H9 (cell line): ENCODE results near the gene ALX3. TPM values are rescaled to one million over a fixed set of nuclear protein-coding genes. Genes with fewer than 3 reads are reported as not detected.
A peak's percentile ranks its signal among the peaks of the same experiment; 100 is the strongest.

Experiments
- DNase-seq: peaks from one replicate; pipeline ENCODE4 v3.0.0-alpha.2; 2017
- H2AFZ ChIP-seq: one replicate; pipeline ENCODE4 v1.6.1; 2013; ENCODE audit warnings: mild to moderate bottlenecking, low read length, control low read depth, moderate library complexity
- H2AK5ac ChIP-seq: 2 replicates; pipeline ENCODE4 v1.6.1; 2013; ENCODE audit warnings: low read length, control low read depth, mixed read lengths; ENCODE audit not compliant: insufficient read length
- H2BK120ac ChIP-seq: one replicate; pipeline ENCODE4 v1.6.1; 2013; ENCODE audit warnings: low read depth, mild to moderate bottlenecking, low read length, control low read depth, inconsistent platforms; ENCODE audit not compliant: poor library complexity, severe bottlenecking
- H2BK12ac ChIP-seq: 2 replicates; pipeline ENCODE4 v1.6.1; 2013; ENCODE audit warnings: low read length, control low read depth, mixed read lengths, low read depth; ENCODE audit not compliant: insufficient read length
- H2BK15ac ChIP-seq: 2 replicates; pipeline ENCODE4 v1.6.1; 2013; ENCODE audit warnings: low read depth, low read length, control low read depth
- H2BK20ac ChIP-seq: one replicate; pipeline ENCODE4 v1.6.1; 2013; ENCODE audit warnings: low read depth, mild to moderate bottlenecking, low read length, control low read depth, inconsistent platforms; ENCODE audit not compliant: poor library complexity, severe bottlenecking
- H2BK5ac ChIP-seq: 2 replicates; pipeline ENCODE4 v1.6.1; 2013; ENCODE audit warnings: low read length, control low read depth, mixed read lengths; ENCODE audit not compliant: insufficient read length
- H3K14ac ChIP-seq: 2 replicates; pipeline ENCODE4 v1.6.1; 2013; ENCODE audit warnings: low read length, control low read depth; ENCODE audit not compliant: insufficient read depth
- H3K18ac ChIP-seq: 2 replicates; pipeline ENCODE4 v1.6.1; 2013; ENCODE audit warnings: low read depth, mild to moderate bottlenecking, mixed read lengths, low read length, control low read depth; ENCODE audit not compliant: insufficient read length
- H3K23ac ChIP-seq: 2 replicates; pipeline ENCODE4 v1.6.1; 2013; ENCODE audit warnings: low read length, control low read depth, mixed read lengths, low read depth; ENCODE audit not compliant: insufficient read length
- H3K23me2 ChIP-seq: 2 replicates; pipeline ENCODE4 v1.6.1; 2013; ENCODE audit warnings: low read depth, mild to moderate bottlenecking, mixed read lengths, low read length, control low read depth; ENCODE audit not compliant: insufficient read length, poor library complexity, severe bottlenecking
- H3K27ac ChIP-seq: 2 replicates; pipeline ENCODE4 v1.5.1; 2013; ENCODE audit warnings: low read length, control low read depth, mixed read lengths, low read depth; ENCODE audit not compliant: insufficient read length
- H3K27me3 ChIP-seq: 2 replicates; pipeline ENCODE4 v1.6.1; 2013; ENCODE audit warnings: low read length, control low read depth, inconsistent platforms; ENCODE audit not compliant: insufficient read depth
- H3K4ac ChIP-seq: 2 replicates; pipeline ENCODE4 v1.6.1; 2013; ENCODE audit warnings: low read depth, mild to moderate bottlenecking, control low read depth, inconsistent platforms, low read length, moderate library complexity
- H3K4me1 ChIP-seq: 2 replicates; pipeline ENCODE4 v1.6.1; 2013; ENCODE audit warnings: low read length, control low read depth, inconsistent platforms; ENCODE audit not compliant: insufficient read depth
- H3K4me2 ChIP-seq: 2 replicates; pipeline ENCODE4 v1.6.1; 2013; ENCODE audit warnings: low read length, control low read depth, mixed read lengths; ENCODE audit not compliant: insufficient read length, insufficient read depth
- H3K56ac ChIP-seq: 2 replicates; pipeline ENCODE4 v1.6.1; 2013; ENCODE audit warnings: low read depth, mild to moderate bottlenecking, mixed read lengths, low read length, control low read depth; ENCODE audit not compliant: insufficient read length
- H3K79me1 ChIP-seq: 2 replicates; pipeline ENCODE4 v1.6.1; 2013; ENCODE audit warnings: low read depth, mild to moderate bottlenecking, moderate library complexity, low read length, control low read depth, inconsistent platforms; ENCODE audit not compliant: insufficient read depth, poor library complexity, severe bottlenecking
- H3K79me2 ChIP-seq: 2 replicates; pipeline ENCODE4 v1.6.1; 2013; ENCODE audit warnings: low read length, control low read depth, inconsistent platforms; ENCODE audit not compliant: insufficient read depth
- H3K9ac ChIP-seq: 2 replicates; pipeline ENCODE4 v1.6.1; 2013; ENCODE audit warnings: low read length, control low read depth, mixed read lengths; ENCODE audit not compliant: insufficient read length; ENCODE audit errors: extremely low read depth
- H3K9me3 ChIP-seq: one replicate; pipeline ENCODE4 v1.6.1; 2013; ENCODE audit warnings: low read depth, low read length, inconsistent platforms; ENCODE audit not compliant: control insufficient read depth
- H3T11ph ChIP-seq: one replicate; pipeline ENCODE4 v1.6.1; 2013; ENCODE audit warnings: mild to moderate bottlenecking, low read length, control low read depth, inconsistent platforms
- H4K20me1 ChIP-seq: one replicate; pipeline ENCODE4 v1.6.1; 2013; ENCODE audit not compliant: control insufficient read depth, insufficient read length, insufficient read depth
- H4K5ac ChIP-seq: 2 replicates; pipeline ENCODE4 v1.6.1; 2013; ENCODE audit warnings: low read depth, mild to moderate bottlenecking, mixed read lengths, low read length, control low read depth; ENCODE audit not compliant: insufficient read length
- H4K8ac ChIP-seq: replicated peaks from 2 replicates; pipeline ENCODE4 v1.6.1; 2013; ENCODE audit warnings: low read length, control low read depth, mixed read lengths, low read depth; ENCODE audit not compliant: insufficient read length
- H4K91ac ChIP-seq: 2 replicates; pipeline ENCODE4 v1.6.1; 2013; ENCODE audit warnings: low read depth, mild to moderate bottlenecking, moderate library complexity, mixed read lengths, low read length, control low read depth; ENCODE audit not compliant: insufficient read length
- H3K27ac Mint-ChIP-seq, 3 experiments: 2 replicates in 2 of 3; 3 replicates in 1 of 3; pipeline ENCODE4 v1.8.0; 2020 to 2021; ENCODE audit warnings: mixed read lengths in 3 of 3, mild to moderate bottlenecking in 1 of 3, moderate library complexity in 1 of 3
- H3K27me3 Mint-ChIP-seq: 2 replicates; pipeline ENCODE4 v1.8.0; 2021; ENCODE audit warnings: low read depth, mild to moderate bottlenecking, moderate library complexity, mixed read lengths
- H3K36me3 Mint-ChIP-seq, 3 experiments: 2 replicates in 2 of 3; 3 replicates in 1 of 3; pipeline ENCODE4 v1.8.0; 2020 to 2021; ENCODE audit warnings: low read depth in 3 of 3, mixed read lengths in 3 of 3; ENCODE audit not compliant: insufficient read depth in 1 of 3
- H3K4me1 Mint-ChIP-seq, 2 experiments: 2 replicates each; pipeline ENCODE4 v1.8.0; 2020; ENCODE audit warnings: mixed read lengths in 2 of 2
- H3K4me3 Mint-ChIP-seq, 2 experiments: 2 replicates in 1 of 2; 3 replicates in 1 of 2; pipeline ENCODE4 v1.8.0; 2020 to 2021; ENCODE audit warnings: mild to moderate bottlenecking in 2 of 2, mixed read lengths in 2 of 2, moderate library complexity in 1 of 2
- H3K9me3 Mint-ChIP-seq, 2 experiments: 2 replicates in 1 of 2; 3 replicates in 1 of 2; pipeline ENCODE4 v1.8.0; 2020; ENCODE audit warnings: mild to moderate bottlenecking in 2 of 2, mixed read lengths in 2 of 2, moderate library complexity in 1 of 2
- CTCF ChIP-seq: fragments of 200-600 bp; sonication (generic); conservative IDR thresholded peaks from 3 replicates; pipeline ENCODE4 v1.8.0; 2021; ENCODE audit warnings: antibody characterized with exemption, mild to moderate bottlenecking
- WGBS: extraction: QIAGEN DNeasy Blood & Tissue Kit; methylation state at CpG from one replicate; pipeline ENCODE4 v1.1.7; 2013; ENCODE audit warnings: missing lambda C conversion rate, low lambda C conversion rate, mixed read lengths; ENCODE audit not compliant: insufficient read length; ENCODE audit errors: extremely low coverage; 5-methylcytosine and 5-hydroxymethylcytosine counted together
- total RNA-seq: library from RNA; stranded (reverse); gene quantifications from 2 replicates; pipeline ENCODE4 v1.2.1, GENCODE V29; 2021

Gene ALX3
- total RNA-seq, 1 experiment from 2014 or later: not detected

- Histone ChIP-seq H2BK120ac (no peak overlapping the region), H4K20me1 (no peaks in the 10 kb centered on the region), H4K91ac (no peak overlapping the region), H3K18ac (no peak overlapping the region), H3K79me2 (no peaks in the 10 kb centered on the region), H4K5ac (no peak overlapping the region), H3K4me2 (no peak overlapping the region), H3K9me3 (no peaks in the 10 kb centered on the region), H2AK5ac (no peak overlapping the region), H3K27me3 (no peaks in the 10 kb centered on the region), H3K23ac (no peak overlapping the region), H2AFZ (no peak overlapping the region), H3K14ac (no peak overlapping the region), H2BK12ac (no peak overlapping the region), H3T11ph (no peak overlapping the region), H3K27ac (no peak overlapping the region), H3K79me1 (no peaks in the 10 kb centered on the region), H3K23me2 (no peaks in the 10 kb centered on the region), H2BK5ac (no peak overlapping the region), H3K4me1 (no peaks in the 10 kb centered on the region), H2BK20ac (no peak overlapping the region), H3K56ac (no peak overlapping the region), H3K9ac (no peak overlapping the region), H2BK15ac (no peak overlapping the region), H3K4ac (no peak overlapping the region), H4K8ac (no peak overlapping the region)
- no peak for DNase-seq
- H3K9me3 Mint-ChIP-seq: peaks cover 0 to 2% of the 10 kb centered on the region in 2 experiments; a peak in 1 of 5 replicates
- WGBS: no CpG with 5 or more reads among the region's 9 CpGs
- H3K36me3 Mint-ChIP-seq: no peaks in the 10 kb centered on the region; a peak in 1 of 7 replicates
- TF ChIP-seq CTCF: no peak
- H3K4me3 Mint-ChIP-seq: no peak overlapping the region
- peaks cover 26% of the 10 kb centered on the region for H3K27me3 Mint-ChIP-seq
- peak overlapping the region in 1 of 3 experiments; percentile 28; a peak in 1 of 7 replicates for H3K27ac Mint-ChIP-seq
- peaks cover 0 to 5% of the 10 kb centered on the region in 2 experiments; a peak in 1 of 4 replicates for H3K4me1 Mint-ChIP-seq
Observed at GRCh38 chr1:110098222-110099026, 28.0 kb upstream of the ALX3 start.
